HK-2 (cell line): ENCODE data around the gene TCEAL1.
"Not testable (repeated sequence)": the region's sequence is repeated elsewhere in the genome, so short reads cannot be mapped to it uniquely, and the experiment has no call there.

Experiments used
- DNase-seq: peaks from one replicate; pipeline ENCODE4 v3.0.0-alpha.2; 2018; ENCODE audit not compliant: unreplicated experiment

TCEAL1 gene

DNA sequence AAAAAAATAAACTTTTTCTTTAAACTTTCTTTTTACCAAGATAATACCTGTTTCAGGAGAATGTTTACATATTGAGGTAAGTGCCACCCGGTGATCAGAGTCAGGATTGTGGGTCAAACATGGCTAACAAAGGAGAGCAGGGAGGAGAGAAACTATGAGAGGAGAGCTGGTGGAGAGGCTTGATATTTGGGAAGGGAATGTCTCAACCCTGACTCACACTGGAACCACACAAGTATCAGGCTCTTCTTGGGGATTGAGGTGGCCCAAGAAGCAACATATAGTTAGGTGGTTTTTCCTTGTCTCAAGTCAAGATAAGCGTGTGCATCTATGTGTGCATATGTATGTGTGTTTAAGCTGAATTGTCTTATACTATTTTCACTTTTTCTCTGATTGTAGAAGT, 6.7 kb downstream of the TCEAL1 start:
- DNase-seq: no peak

GRCh38 chrX:103637604-103638338, 9.0 kb downstream of the TCEAL1 start:
- DNase-seq: no peak

- not testable (repeated sequence) for DNase-seq
These were observed 9.9 kb downstream of the TCEAL1 start for GRCh38 chrX:103638479-103639346.

GRCh38 chrX:103640401-103641155, 11.8 kb downstream of the TCEAL1 start:
- no peak for DNase-seq

DNA sequence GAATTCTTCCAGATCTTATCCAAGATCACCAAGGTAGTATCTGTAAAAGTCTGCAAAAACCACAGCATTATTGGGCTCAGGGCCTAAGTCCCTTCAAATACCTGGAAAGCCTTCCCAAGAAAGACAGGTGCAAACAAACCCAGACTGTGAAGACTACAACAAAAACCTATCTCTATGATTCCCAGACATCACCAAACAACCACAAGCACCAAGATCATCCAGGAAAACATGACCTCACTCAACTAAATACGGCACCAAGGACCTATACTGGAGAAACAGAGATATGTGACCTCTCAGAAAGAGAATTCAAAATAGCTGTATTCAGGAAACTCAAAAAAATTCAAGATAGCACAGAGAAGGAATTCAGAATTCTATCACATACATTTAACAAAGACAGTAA, 15.3 kb downstream of the TCEAL1 start:
- DNase-seq: no peak

DNA sequence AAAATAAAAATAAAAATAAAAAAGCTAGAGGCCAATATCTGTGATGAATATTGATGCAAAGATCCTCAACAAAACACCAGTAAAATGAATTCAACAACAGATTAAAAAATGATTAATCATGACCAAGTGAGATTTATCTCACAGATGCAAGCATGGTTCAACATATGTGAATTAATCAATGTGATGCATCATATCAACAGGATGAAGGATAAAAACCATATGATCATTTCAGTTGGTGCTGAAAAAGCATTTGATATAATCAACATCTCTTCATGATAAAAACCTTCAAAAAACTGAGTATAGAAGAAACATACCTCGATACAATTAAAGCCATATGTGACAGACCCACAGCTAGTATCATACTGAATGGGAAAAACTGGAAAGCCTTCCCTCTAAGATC, 18.9 kb downstream of the TCEAL1 start:
- DNase-seq: no peak

- DNase-seq: no peak
These were observed 22.5 kb downstream of the TCEAL1 start for GRCh38 chrX:103651151-103651773.

GRCh38 chrX:103655230-103656000, 26.6 kb downstream of the TCEAL1 start:
- DNase-seq: not testable (repeated sequence)

- peak; percentile 56 for DNase-seq
These were observed 27.8 kb downstream of the TCEAL1 start for GRCh38 chrX:103656617-103657016.

DNA sequence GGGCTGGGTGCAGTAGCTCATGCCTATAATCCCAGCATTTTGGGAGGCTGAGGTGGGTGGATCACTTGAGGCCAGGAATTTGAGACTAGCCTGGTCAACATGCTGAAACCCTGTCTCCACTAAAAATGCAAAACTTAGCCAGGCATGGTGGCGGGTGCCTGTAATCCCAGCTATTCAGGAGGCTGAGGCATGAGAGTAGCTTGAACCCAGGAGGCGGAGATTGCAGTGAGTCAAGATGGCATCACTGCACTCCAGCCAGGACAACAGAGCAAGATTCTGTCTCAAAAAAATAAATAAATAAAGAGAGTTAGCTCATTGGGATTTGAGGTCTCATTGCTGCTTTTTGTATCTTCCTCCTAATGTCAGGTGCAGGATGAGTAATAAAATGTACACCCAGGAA, 28.3 kb downstream of the TCEAL1 start:
- DNase-seq: not testable (repeated sequence)

GRCh38 chrX:103658681-103659433, 30.1 kb downstream of the TCEAL1 start:
- DNase-seq: no peak

GRCh38 chrX:103659460-103659859, 30.7 kb downstream of the TCEAL1 start:
- not testable (repeated sequence) for DNase-seq

DNA sequence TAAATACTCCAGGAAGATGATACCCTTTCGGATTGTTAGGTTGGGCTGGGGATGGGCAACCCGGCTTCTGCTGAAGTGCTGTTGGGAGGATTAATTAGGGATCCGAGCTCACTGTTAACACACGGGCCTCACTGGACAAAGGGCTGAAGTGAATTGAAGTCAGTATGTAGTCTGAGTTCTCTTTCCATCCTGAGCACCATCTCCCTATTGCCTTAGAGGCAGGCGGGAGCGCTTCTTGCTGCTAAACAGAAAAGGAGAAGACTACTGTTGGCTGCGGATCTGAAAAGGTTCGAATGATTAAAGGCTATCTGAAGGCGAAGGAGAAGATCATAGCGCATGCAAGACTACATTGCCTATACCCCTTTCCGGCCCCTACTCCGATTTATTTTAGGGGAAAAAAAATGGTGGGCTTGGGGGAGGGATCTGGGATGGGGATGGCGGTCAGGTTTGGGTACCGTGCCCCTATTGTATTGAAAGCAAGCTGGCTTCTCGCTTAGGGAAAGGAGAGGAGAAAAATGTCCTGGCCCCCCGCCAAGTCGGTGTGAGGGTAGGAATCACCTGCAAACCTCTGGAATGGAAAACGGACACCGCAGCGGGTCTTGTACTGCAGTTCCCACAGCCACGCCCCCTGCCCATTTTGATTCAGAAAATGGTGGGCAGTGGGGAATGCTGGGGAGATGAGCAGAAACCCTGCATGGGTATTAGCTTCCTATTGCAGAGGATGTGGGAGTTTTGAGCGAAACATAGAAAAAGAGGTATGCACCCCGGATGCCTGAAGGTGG, 35.4 kb downstream of the TCEAL1 start:
- DNase-seq: no peak

- no peak for DNase-seq
These were observed 37.7 kb downstream of the TCEAL1 start for GRCh38 chrX:103666202-103667107.

DNA sequence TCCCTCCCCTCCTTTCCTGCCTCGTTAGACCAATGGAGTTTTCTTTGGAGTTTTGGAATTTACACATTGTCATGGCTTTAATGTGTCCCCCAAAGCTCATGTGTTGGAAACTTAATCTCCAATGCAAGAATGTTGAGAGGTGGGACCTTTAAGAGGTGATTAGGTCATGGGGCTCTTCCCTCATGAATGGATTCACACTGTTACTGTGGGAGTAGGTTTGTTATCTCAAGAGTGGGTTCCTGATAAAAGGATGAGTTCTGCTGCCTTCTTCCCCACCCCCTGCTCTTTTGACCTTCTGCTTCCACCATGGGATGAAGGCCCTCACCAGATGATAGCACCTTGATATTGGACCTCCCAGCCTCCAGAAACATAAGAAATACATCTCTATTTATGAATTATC, 41.0 kb downstream of the TCEAL1 start:
- no peak for DNase-seq

DNA sequence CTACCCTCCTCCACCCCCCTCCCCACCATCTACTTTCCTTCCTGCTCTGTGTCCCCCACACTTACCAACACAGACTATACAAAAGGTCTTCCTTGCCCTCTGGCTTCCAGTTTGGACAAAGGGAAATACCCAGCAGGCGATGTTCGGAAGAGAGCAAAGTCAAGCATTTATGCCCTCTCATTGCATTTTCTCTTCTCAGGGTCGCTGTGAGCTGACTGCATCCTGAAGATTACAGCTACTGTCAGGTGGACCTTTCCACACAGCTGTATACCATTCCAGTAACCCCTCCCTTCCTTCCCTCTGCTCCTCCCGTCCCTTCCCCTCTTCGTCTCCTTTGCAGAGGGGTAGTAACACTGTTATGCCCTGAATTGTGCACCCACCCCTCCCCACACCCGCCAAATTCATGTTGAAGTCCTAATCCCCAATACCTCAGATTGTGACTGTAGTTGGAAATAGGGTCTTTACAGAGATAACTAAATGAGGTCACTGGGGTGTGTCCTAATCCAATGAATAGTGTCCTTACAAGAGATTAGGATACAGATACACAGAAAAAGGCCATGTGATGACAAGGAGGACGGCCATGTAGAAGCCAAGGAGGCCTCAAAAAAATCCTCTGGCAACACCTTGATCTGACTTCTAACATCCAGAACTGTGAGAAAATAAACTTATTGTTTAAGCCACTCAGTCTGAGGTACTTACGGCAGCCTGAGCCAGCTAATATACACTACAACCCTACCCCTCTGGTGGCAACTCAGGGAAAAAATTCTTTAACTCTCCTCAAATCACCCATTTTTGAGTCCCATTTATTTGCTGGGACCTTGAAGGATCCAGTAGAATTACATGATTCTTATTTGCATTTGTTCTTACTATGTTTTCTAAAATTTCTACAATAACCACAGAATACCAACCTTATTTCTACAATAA, 46.0 kb downstream of the TCEAL1 start:
- DNase-seq: no peak
